Measurements from ENCODE around the gene WDFY2.

GRCh38 chr13:51625555-51626345 lies 41.5 kb downstream of the WDFY2 start:
- TF ChIP-seq, protein P1, sequence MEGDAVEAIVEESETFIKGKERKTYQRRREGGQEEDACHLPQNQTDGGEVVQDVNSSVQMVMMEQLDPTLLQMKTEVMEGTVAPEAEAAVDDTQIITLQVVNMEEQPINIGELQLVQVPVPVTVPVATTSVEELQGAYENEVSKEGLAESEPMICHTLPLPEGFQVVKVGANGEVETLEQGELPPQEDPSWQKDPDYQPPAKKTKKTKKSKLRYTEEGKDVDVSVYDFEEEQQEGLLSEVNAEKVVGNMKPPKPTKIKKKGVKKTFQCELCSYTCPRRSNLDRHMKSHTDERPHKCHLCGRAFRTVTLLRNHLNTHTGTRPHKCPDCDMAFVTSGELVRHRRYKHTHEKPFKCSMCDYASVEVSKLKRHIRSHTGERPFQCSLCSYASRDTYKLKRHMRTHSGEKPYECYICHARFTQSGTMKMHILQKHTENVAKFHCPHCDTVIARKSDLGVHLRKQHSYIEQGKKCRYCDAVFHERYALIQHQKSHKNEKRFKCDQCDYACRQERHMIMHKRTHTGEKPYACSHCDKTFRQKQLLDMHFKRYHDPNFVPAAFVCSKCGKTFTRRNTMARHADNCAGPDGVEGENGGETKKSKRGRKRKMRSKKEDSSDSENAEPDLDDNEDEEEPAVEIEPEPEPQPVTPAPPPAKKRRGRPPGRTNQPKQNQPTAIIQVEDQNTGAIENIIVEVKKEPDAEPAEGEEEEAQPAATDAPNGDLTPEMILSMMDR (conservative IDR thresholded peaks at IDR 0.05; ENCODE audit: low read length): no peak
- no peak for TF ChIP-seq EZH2phosphoT487 (IDR thresholded peaks at IDR 0.05; ENCODE audit: borderline replicate concordance)
